SU-DHL-6 (cell line): Measurements from ENCODE around the gene OR2F1.

Source experiments
- H2AFZ ChIP-seq: fragments of 200-600 bp; sonication (generic); 2 replicates; pipeline ENCODE4 v1.6.1; 2014; ENCODE audit warnings: low read depth, mild to moderate bottlenecking, moderate library complexity, mixed read lengths, antibody characterized with exemption, low read length; ENCODE audit not compliant: severe bottlenecking
- H3F3A ChIP-seq: fragments of 200-600 bp; shearing (Covaris generic); 2 replicates; pipeline ENCODE4 v1.6.0; 2016; ENCODE audit warnings: antibody characterized with exemption, mild to moderate bottlenecking; ENCODE audit not compliant: insufficient read depth
- H3K27ac ChIP-seq: fragments of 200-600 bp; sonication (generic); 2 replicates; pipeline ENCODE4 v1.5.1; 2016; ENCODE audit warnings: low read depth, mild to moderate bottlenecking, low read length, moderate library complexity, mixed read lengths
- H3K27me3 ChIP-seq: fragments of 200-600 bp; sonication (generic), shearing (Covaris generic); 2 replicates; pipeline ENCODE4 v1.6.0; 2014; ENCODE audit warnings: mild to moderate bottlenecking, low read length
- H3K36me3 ChIP-seq: fragments of 200-600 bp; sonication (generic); 2 replicates; pipeline ENCODE4 v1.6.1; 2014; ENCODE audit warnings: mild to moderate bottlenecking, low read length, mixed read lengths
- H3K4me2 ChIP-seq: fragments of 300-600, 200-600 bp; shearing (Covaris generic), sonication (generic); 2 replicates; pipeline ENCODE4 v1.6.0; 2014; ENCODE audit warnings: low read length, low read depth, mild to moderate bottlenecking; ENCODE audit not compliant: poor library complexity, severe bottlenecking
- H3K4me3 ChIP-seq: fragments of 200-600 bp; sonication (generic); 2 replicates; pipeline ENCODE4 v1.5.1; 2014; ENCODE audit warnings: antibody characterized with exemption, low read length, mild to moderate bottlenecking, mixed read lengths; ENCODE audit not compliant: insufficient read depth, poor library complexity, severe bottlenecking
- H3K79me2 ChIP-seq: fragments of 200-600 bp; sonication (generic); 2 replicates; pipeline ENCODE4 v1.6.1; 2014; ENCODE audit warnings: mild to moderate bottlenecking, low read length, moderate library complexity; ENCODE audit not compliant: insufficient read depth
- H3K9ac ChIP-seq: fragments of 200-600 bp; sonication (generic); 2 replicates; pipeline ENCODE4 v1.7.0; 2014; ENCODE audit warnings: mild to moderate bottlenecking, low read length
- H3K9me2 ChIP-seq: fragments of 200-600 bp; sonication (generic); replicated peaks from 2 replicates; pipeline ENCODE4 v1.6.1; 2014; ENCODE audit warnings: low read length; ENCODE audit not compliant: insufficient read depth
- H3K9me3 ChIP-seq: fragments of 200-600 bp; sonication (generic); 2 replicates; pipeline ENCODE4 v1.6.1; 2014; ENCODE audit warnings: low read length, mixed read lengths; ENCODE audit not compliant: insufficient read depth
- H4K20me1 ChIP-seq: fragments of 200-600 bp; sonication (generic); 2 replicates; pipeline ENCODE4 v1.6.1; 2014; ENCODE audit warnings: low read depth, mild to moderate bottlenecking, antibody characterized with exemption, low read length, moderate library complexity, mixed read lengths
- CTCF ChIP-seq: fragments of 200-600 bp; sonication (generic); IDR thresholded peaks from one replicate; pipeline ENCODE4 v1.5.1; 2017; ENCODE audit warnings: antibody characterized with exemption, mild to moderate bottlenecking, low read length, moderate library complexity; ENCODE audit not compliant: insufficient read depth, poor library complexity, severe bottlenecking
- EZH2phosphoT487 ChIP-seq: fragments of 200-600 bp; sonication (generic), shearing (Covaris generic); conservative IDR thresholded peaks from 2 replicates; pipeline ENCODE4 v1.6.1; 2018; ENCODE audit warnings: mild to moderate bottlenecking, antibody characterized with exemption, low read length, moderate library complexity, mixed read lengths

Gene OR2F1

GRCh38 chr7:143979998-143980397, 25.4 kb downstream of the OR2F1 start:
- no peak overlapping the region for H3K9ac ChIP-seq
- H4K20me1 ChIP-seq, result no peaks in the 10 kb centered on the region
- H3F3A ChIP-seq, result no peaks in the 10 kb centered on the region
- no peak overlapping the region for H3K4me2 ChIP-seq
- H2AFZ ChIP-seq, result no peak overlapping the region
- H3K9me3 ChIP-seq, result no peaks in the 10 kb centered on the region
- H3K4me3 ChIP-seq, result no peak overlapping the region
- no peaks in the 10 kb centered on the region for H3K27me3 ChIP-seq
- TF ChIP-seq CTCF (no peak), EZH2phosphoT487 (no peak)
- H3K27ac ChIP-seq, result no peak overlapping the region
- H3K79me2 ChIP-seq, result no peaks in the 10 kb centered on the region
- H3K36me3 ChIP-seq, result no peaks in the 10 kb centered on the region
- no peaks in the 10 kb centered on the region for H3K9me2 ChIP-seq

GRCh38 chr7:143980746-143981510, 26.3 kb downstream of the OR2F1 start:
- Histone ChIP-seq H3K9ac (no peak overlapping the region), H2AFZ (no peak overlapping the region), H3K9me2 (no peaks in the 10 kb centered on the region), H4K20me1 (no peaks in the 10 kb centered on the region), H3K4me3 (no peak overlapping the region), H3K27ac (no peak overlapping the region), H3K36me3 (no peaks in the 10 kb centered on the region), H3K79me2 (no peaks in the 10 kb centered on the region), H3K4me2 (no peak overlapping the region), H3F3A (no peaks in the 10 kb centered on the region), H3K9me3 (no peaks in the 10 kb centered on the region), H3K27me3 (no peaks in the 10 kb centered on the region)
- no peak for TF ChIP-seq EZH2phosphoT487
- no peak for TF ChIP-seq CTCF

GRCh38 chr7:143983960-143984359, 29.3 kb downstream of the OR2F1 start:
- Histone ChIP-seq H3K9me2 (no peaks in the 10 kb centered on the region), H3K36me3 (no peaks in the 10 kb centered on the region), H3K9me3 (no peaks in the 10 kb centered on the region), H3K9ac (no peak overlapping the region), H3K27me3 (no peaks in the 10 kb centered on the region), H2AFZ (no peak overlapping the region), H3K79me2 (no peaks in the 10 kb centered on the region), H3K4me2 (no peak overlapping the region), H4K20me1 (no peaks in the 10 kb centered on the region), H3K4me3 (no peak overlapping the region), H3F3A (no peaks in the 10 kb centered on the region), H3K27ac (no peak overlapping the region)
- no peak for TF ChIP-seq CTCF
- TF ChIP-seq EZH2phosphoT487, result no peak
